HepG2 (cell line): Measurements from ENCODE around the gene ARL4D. TPM values are rescaled to one million over a fixed set of nuclear protein-coding genes. Genes with fewer than 3 reads are reported as not detected.

Source experiments
- ARNTL ChIP-seq: sonication (generic); formaldehyde crosslinking; IDR thresholded peaks from 2 replicates; pipeline ENCODE4 v1.4.0; 2020; ENCODE audit warnings: mild to moderate bottlenecking, missing genetic modification reagents
- DMAP1 ChIP-seq: IDR thresholded peaks from 2 replicates; pipeline ENCODE4 v1.6.1; 2016
- JUN ChIP-seq: sonication (generic); formaldehyde crosslinking; IDR thresholded peaks from 2 replicates; pipeline ENCODE4 v1.4.0; 2020; ENCODE audit warnings: mild to moderate bottlenecking, missing genetic modification reagents
- LCORL ChIP-seq, 2 experiments: fragments of 450-650 bp in 1 of 2; sonication (generic) in 1 of 2; formaldehyde crosslinking in 1 of 2; IDR thresholded peaks; 2 replicates each; pipeline versions ENCODE4 v1.5.0 to v1.6.1; 2017 to 2020; ENCODE audit warnings: antibody characterized with exemption in 1 of 2, missing genetic modification reagents in 1 of 2
- MBD4 ChIP-seq: IDR thresholded peaks from 2 replicates; pipeline ENCODE4 v1.6.1; 2012; ENCODE audit warnings: low read length, inconsistent platforms, borderline replicate concordance
- ZNF251 ChIP-seq: sonication (generic); formaldehyde crosslinking; IDR thresholded peaks from 2 replicates; pipeline ENCODE4 v1.9.0; 2021; ENCODE audit warnings: mild to moderate bottlenecking, missing genetic modification reagents
- ZNF34 ChIP-seq: sonication (generic); formaldehyde crosslinking; IDR thresholded peaks from 2 replicates; pipeline ENCODE4 v1.4.0; 2020; ENCODE audit warnings: mild to moderate bottlenecking, missing genetic modification reagents, borderline replicate concordance
- ZNF569 ChIP-seq: sonication (generic); formaldehyde crosslinking; IDR thresholded peaks from 2 replicates; pipeline ENCODE4 v1.5.0; 2020; ENCODE audit warnings: mild to moderate bottlenecking, missing genetic modification reagents, moderate library complexity, borderline replicate concordance
- ZNF570 ChIP-seq: sonication (generic); formaldehyde crosslinking; IDR thresholded peaks from 2 replicates; pipeline ENCODE4 v1.4.0; 2020; ENCODE audit warnings: mild to moderate bottlenecking, missing genetic modification reagents, borderline replicate concordance
- ZNF75D ChIP-seq: sonication (generic); formaldehyde crosslinking; IDR thresholded peaks from 2 replicates; pipeline ENCODE4 v1.8.1; 2023; ENCODE audit warnings: missing genetic modification reagents, mild to moderate bottlenecking, borderline replicate concordance
- ZNF775 ChIP-seq: sonication (generic); formaldehyde crosslinking; IDR thresholded peaks from 2 replicates; pipeline ENCODE4 v1.4.0; 2020; ENCODE audit warnings: missing genetic modification reagents, mild to moderate bottlenecking, moderate library complexity, borderline replicate concordance
- ZSCAN20 ChIP-seq: sonication (generic); formaldehyde crosslinking; IDR thresholded peaks from 2 replicates; pipeline ENCODE4 v1.4.0; 2020; ENCODE audit warnings: missing genetic modification reagents, mild to moderate bottlenecking, borderline replicate concordance
- ZSCAN9 ChIP-seq: IDR thresholded peaks from 2 replicates; pipeline ENCODE4 v1.6.1; 2016; ENCODE audit warnings: borderline replicate concordance
- polyA plus RNA-seq, 8 experiments: library from polyadenylated mRNA; depleted of rRNA in 3 of 8; stranded (reverse) in 7 of 8; unstranded in 1 of 8; fragments of >200 nt; fragmentation: Illumina TruSeq in 4 of 8; extraction: Trizol in 4 of 8; gene quantifications; 2 replicates each; pipeline versions ENCODE4 v1.2.1 to v1.2.3, GENCODE V29; 2011 to 2016; ENCODE audit warnings: low read depth in 4 of 8, missing spikeins in 1 of 8, mixed read lengths in 1 of 8; ENCODE audit not compliant: insufficient read depth in 1 of 8
- total RNA-seq, 5 experiments: library from RNA; depleted of rRNA; stranded (reverse); fragments of >200 nt; fragmentation: Illumina TruSeq; extraction: Trizol; gene quantifications; 2 replicates each; pipeline ENCODE4 v1.2.3, GENCODE V29; 2016; ENCODE audit warnings: low read depth in 1 of 5
- TF ChIP-seq, protein P1 (sequence below): IDR thresholded peaks from 2 replicates; pipeline ENCODE4 v1.6.1; 2016; ENCODE audit warnings: low read depth, missing genetic modification reagents, missing compliant biosample characterization
- TF ChIP-seq, protein P2 (sequence below): sonication (generic); formaldehyde crosslinking; IDR thresholded peaks from 2 replicates; pipeline ENCODE4 v1.4.0; 2020; ENCODE audit warnings: mild to moderate bottlenecking, missing genetic modification reagents
- TF ChIP-seq, protein P3 (sequence below): sonication (generic); formaldehyde crosslinking; IDR thresholded peaks from 2 replicates; pipeline ENCODE4 v1.4.0; 2020; ENCODE audit warnings: missing genetic modification reagents

The ARL4D gene
- total and polyA plus RNA-seq, 2 of the 13 experiments (the other 11 are each of a cell fraction or from before 2014, with no cell fraction given): 9.0 to 25.9 TPM

DNA sequence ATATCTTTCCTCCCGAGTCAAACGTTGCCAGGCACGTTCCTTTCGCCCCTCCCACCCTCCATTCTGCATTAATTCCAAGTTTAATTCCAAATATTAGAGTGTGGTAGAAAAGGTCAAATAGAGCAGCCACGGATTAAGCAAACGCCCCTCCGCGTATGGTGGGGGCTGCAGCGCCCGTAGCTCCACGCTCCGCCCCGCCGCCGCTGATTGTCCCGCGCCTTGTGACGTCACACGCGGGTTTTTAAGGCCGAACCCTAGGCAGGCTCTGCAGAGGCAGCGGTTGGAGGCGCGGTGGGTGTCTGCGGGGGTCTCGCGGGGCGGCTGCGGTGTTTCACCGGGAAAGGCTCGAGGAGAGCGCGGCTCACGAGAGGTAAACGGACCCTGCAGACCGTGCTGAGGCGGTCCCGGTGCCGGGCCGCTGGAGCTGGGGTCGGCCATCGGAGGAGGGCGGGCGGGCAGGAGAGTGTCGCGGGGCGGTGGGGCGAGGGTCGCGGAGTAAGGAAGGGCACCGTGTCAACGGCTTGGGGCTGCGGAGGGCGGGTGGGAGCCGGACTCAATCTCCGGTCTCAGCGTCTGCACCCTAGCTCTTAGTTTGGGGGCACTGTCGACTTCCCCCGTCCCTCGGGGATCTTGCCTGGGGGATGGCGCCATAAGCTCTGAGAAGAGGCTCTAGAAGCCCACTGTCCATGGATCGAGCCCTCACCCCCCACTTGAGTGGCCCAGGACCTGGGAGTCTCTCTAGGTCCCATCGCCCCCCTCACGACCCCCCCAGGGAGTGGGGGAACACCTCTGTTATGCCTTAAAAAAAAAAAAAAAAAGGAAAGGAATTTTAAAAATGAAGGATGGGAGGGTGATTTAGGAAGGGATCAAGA lies at the start of gene ARL4D (continued):
- TF ChIP-seq, protein P1, sequence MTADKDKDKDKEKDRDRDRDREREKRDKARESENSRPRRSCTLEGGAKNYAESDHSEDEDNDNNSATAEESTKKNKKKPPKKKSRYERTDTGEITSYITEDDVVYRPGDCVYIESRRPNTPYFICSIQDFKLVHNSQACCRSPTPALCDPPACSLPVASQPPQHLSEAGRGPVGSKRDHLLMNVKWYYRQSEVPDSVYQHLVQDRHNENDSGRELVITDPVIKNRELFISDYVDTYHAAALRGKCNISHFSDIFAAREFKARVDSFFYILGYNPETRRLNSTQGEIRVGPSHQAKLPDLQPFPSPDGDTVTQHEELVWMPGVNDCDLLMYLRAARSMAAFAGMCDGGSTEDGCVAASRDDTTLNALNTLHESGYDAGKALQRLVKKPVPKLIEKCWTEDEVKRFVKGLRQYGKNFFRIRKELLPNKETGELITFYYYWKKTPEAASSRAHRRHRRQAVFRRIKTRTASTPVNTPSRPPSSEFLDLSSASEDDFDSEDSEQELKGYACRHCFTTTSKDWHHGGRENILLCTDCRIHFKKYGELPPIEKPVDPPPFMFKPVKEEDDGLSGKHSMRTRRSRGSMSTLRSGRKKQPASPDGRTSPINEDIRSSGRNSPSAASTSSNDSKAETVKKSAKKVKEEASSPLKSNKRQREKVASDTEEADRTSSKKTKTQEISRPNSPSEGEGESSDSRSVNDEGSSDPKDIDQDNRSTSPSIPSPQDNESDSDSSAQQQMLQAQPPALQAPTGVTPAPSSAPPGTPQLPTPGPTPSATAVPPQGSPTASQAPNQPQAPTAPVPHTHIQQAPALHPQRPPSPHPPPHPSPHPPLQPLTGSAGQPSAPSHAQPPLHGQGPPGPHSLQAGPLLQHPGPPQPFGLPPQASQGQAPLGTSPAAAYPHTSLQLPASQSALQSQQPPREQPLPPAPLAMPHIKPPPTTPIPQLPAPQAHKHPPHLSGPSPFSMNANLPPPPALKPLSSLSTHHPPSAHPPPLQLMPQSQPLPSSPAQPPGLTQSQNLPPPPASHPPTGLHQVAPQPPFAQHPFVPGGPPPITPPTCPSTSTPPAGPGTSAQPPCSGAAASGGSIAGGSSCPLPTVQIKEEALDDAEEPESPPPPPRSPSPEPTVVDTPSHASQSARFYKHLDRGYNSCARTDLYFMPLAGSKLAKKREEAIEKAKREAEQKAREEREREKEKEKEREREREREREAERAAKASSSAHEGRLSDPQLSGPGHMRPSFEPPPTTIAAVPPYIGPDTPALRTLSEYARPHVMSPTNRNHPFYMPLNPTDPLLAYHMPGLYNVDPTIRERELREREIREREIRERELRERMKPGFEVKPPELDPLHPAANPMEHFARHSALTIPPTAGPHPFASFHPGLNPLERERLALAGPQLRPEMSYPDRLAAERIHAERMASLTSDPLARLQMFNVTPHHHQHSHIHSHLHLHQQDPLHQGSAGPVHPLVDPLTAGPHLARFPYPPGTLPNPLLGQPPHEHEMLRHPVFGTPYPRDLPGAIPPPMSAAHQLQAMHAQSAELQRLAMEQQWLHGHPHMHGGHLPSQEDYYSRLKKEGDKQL (CRISPR knock-in tag): no peak
- peak; percentile 66; the same call in 1 of the 2 replicates for TF ChIP-seq ZSCAN20
- TF ChIP-seq LCORL (IDR thresholded peaks at IDR 0.05): no peak
- TF ChIP-seq LCORL (CRISPR knock-in tag; IDR thresholded peaks at IDR 0.05): peak; percentile 85
- TF ChIP-seq ZSCAN9 (CRISPR knock-in tag): peak; percentile 84
- peak; percentile 61; the same call in 1 of the 2 replicates for TF ChIP-seq DMAP1 (CRISPR knock-in tag)
- TF ChIP-seq ZNF34: 0 out of 2 replicates have a peak, but pooled peaks have one; percentile 64
- TF ChIP-seq, protein P2, sequence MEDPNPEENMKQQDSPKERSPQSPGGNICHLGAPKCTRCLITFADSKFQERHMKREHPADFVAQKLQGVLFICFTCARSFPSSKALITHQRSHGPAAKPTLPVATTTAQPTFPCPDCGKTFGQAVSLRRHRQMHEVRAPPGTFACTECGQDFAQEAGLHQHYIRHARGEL (CRISPR knock-in tag): no peak
- peak; percentile 86 for TF ChIP-seq ARNTL
- TF ChIP-seq JUN: no peak
- no peak for TF ChIP-seq ZNF75D (CRISPR knock-in tag)
- no peak for TF ChIP-seq ZNF570 (CRISPR knock-in tag)
- 0 out of 2 replicates have a peak, but pooled peaks have one; percentile 92 for TF ChIP-seq ZNF251 (CRISPR knock-in tag)
- peak; percentile 84; the same call in 1 of the 2 replicates for TF ChIP-seq ZNF775 (CRISPR knock-in tag)
- TF ChIP-seq MBD4: no peak
- TF ChIP-seq, protein P3, sequence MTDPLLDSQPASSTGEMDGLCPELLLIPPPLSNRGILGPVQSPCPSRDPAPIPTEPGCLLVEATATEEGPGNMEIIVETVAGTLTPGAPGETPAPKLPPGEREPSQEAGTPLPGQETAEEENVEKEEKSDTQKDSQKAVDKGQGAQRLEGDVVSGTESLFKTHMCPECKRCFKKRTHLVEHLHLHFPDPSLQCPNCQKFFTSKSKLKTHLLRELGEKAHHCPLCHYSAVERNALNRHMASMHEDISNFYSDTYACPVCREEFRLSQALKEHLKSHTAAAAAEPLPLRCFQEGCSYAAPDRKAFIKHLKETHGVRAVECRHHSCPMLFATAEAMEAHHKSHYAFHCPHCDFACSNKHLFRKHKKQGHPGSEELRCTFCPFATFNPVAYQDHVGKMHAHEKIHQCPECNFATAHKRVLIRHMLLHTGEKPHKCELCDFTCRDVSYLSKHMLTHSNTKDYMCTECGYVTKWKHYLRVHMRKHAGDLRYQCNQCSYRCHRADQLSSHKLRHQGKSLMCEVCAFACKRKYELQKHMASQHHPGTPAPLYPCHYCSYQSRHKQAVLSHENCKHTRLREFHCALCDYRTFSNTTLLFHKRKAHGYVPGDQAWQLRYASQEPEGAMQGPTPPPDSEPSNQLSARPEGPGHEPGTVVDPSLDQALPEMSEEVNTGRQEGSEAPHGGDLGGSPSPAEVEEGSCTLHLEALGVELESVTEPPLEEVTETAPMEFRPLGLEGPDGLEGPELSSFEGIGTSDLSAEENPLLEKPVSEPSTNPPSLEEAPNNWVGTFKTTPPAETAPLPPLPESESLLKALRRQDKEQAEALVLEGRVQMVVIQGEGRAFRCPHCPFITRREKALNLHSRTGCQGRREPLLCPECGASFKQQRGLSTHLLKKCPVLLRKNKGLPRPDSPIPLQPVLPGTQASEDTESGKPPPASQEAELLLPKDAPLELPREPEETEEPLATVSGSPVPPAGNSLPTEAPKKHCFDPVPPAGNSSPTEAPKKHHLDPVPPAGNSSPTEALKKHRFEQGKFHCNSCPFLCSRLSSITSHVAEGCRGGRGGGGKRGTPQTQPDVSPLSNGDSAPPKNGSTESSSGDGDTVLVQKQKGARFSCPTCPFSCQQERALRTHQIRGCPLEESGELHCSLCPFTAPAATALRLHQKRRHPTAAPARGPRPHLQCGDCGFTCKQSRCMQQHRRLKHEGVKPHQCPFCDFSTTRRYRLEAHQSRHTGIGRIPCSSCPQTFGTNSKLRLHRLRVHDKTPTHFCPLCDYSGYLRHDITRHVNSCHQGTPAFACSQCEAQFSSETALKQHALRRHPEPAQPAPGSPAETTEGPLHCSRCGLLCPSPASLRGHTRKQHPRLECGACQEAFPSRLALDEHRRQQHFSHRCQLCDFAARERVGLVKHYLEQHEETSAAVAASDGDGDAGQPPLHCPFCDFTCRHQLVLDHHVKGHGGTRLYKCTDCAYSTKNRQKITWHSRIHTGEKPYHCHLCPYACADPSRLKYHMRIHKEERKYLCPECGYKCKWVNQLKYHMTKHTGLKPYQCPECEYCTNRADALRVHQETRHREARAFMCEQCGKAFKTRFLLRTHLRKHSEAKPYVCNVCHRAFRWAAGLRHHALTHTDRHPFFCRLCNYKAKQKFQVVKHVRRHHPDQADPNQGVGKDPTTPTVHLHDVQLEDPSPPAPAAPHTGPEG (CRISPR knock-in tag): peak; percentile 82
- TF ChIP-seq ZNF569 (CRISPR knock-in tag): no peak
